Measurements from ENCODE around the gene RYR3.

DNA sequence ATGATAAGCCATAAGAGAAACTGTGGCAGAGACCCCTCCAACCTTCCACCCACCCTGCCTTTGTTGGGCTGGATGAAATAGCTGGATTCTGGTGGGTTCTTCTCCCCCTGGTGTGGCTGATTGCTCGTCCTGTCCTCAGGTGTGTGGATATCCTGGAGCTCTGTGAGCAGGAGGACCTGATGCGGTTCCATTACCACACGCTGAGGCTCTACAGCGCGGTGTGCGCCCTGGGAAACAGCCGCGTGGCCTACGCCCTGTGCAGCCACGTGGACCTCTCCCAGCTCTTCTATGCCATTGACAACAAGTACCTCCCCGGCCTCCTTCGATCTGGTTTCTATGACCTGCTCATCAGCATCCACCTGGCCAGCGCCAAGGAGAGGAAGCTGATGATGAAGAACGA lies 351.2 kb downstream of the RYR3 start:
- TF ChIP-seq, protein P1, sequence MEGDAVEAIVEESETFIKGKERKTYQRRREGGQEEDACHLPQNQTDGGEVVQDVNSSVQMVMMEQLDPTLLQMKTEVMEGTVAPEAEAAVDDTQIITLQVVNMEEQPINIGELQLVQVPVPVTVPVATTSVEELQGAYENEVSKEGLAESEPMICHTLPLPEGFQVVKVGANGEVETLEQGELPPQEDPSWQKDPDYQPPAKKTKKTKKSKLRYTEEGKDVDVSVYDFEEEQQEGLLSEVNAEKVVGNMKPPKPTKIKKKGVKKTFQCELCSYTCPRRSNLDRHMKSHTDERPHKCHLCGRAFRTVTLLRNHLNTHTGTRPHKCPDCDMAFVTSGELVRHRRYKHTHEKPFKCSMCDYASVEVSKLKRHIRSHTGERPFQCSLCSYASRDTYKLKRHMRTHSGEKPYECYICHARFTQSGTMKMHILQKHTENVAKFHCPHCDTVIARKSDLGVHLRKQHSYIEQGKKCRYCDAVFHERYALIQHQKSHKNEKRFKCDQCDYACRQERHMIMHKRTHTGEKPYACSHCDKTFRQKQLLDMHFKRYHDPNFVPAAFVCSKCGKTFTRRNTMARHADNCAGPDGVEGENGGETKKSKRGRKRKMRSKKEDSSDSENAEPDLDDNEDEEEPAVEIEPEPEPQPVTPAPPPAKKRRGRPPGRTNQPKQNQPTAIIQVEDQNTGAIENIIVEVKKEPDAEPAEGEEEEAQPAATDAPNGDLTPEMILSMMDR (conservative IDR thresholded peaks at IDR 0.05 in 1 of 2, IDR thresholded peaks at IDR 0.05 in 1 of 2; ENCODE audit: extremely low read depth in 1 of 2, insufficient read depth in 1 of 2, low read depth in 1 of 2, low read length in 2 of 2) = no peak
- no peak for TF ChIP-seq EZH2 (IDR thresholded peaks at IDR 0.05; ENCODE audit: borderline replicate concordance, low read length)
